DND-41 (cell line): ENCODE measurements around the gene MIX23.

ENCODE experiments used
- CTCF ChIP-seq: IDR thresholded peaks from 2 replicates; pipeline ENCODE4 v1.5.1; 2012; ENCODE audit warnings: borderline replicate concordance, low read length, moderate library complexity, mild to moderate bottlenecking; ENCODE audit not compliant: poor library complexity, severe bottlenecking; ENCODE audit errors: extremely low read depth
- EZH2 ChIP-seq: IDR thresholded peaks from 3 replicates; pipeline ENCODE4 v1.6.1; 2012; ENCODE audit warnings: borderline replicate concordance, low read depth, mild to moderate bottlenecking, moderate library complexity, low read length, inconsistent platforms; ENCODE audit not compliant: severe bottlenecking

- TF ChIP-seq CTCF (no peak), EZH2 (no peak)
Measured at GRCh38 chr3:122318620-122319019, 64.4 kb downstream of the MIX23 start.
